Trophoblast cell (in vitro differentiated cells and primary cell): Measurements from ENCODE around the gene PRTG.
A peak's percentile ranks its signal among the peaks of the same experiment; 100 is the strongest.

Source experiments
- DNase-seq, 2 donors: peaks; one replicate each; pipeline ENCODE4 v3.0.0-alpha.2; 2016
- H2AFZ ChIP-seq: 2 replicates; pipeline ENCODE4 v1.6.1; 2013; ENCODE audit warnings: low read length, moderate library complexity, mild to moderate bottlenecking; ENCODE audit not compliant: insufficient read depth, poor library complexity
- H2AK5ac ChIP-seq: 2 replicates; pipeline ENCODE4 v1.6.1; 2013; ENCODE audit warnings: mild to moderate bottlenecking, low read length
- H2BK120ac ChIP-seq: 2 replicates; pipeline ENCODE4 v1.6.1; 2013; ENCODE audit warnings: low read length, mild to moderate bottlenecking, moderate library complexity; ENCODE audit not compliant: insufficient read depth, poor library complexity
- H2BK12ac ChIP-seq: 2 replicates; pipeline ENCODE4 v1.6.1; 2013; ENCODE audit warnings: mild to moderate bottlenecking, low read length, moderate library complexity
- H2BK5ac ChIP-seq: 2 replicates; pipeline ENCODE4 v1.6.1; 2013; ENCODE audit warnings: low read length, low read depth, moderate library complexity, mild to moderate bottlenecking; ENCODE audit not compliant: poor library complexity
- H3K14ac ChIP-seq: 2 replicates; pipeline ENCODE4 v1.6.1; 2013; ENCODE audit warnings: mild to moderate bottlenecking, low read length
- H3K18ac ChIP-seq: 2 replicates; pipeline ENCODE4 v1.6.1; 2013; ENCODE audit warnings: mild to moderate bottlenecking, low read length
- H3K23ac ChIP-seq: 2 replicates; pipeline ENCODE4 v1.6.1; 2013; ENCODE audit warnings: low read length
- H3K27ac ChIP-seq: 2 replicates; pipeline ENCODE4 v1.5.1; 2013; ENCODE audit warnings: low read depth, mild to moderate bottlenecking, inconsistent platforms, low read length, moderate library complexity
- H3K27me3 ChIP-seq: 2 replicates; pipeline ENCODE4 v1.6.1; 2013; ENCODE audit warnings: inconsistent platforms, mild to moderate bottlenecking, low read length, moderate library complexity; ENCODE audit not compliant: insufficient read depth
- H3K36me3 ChIP-seq, 2 experiments: 1 replicate in 1 of 2; 2 replicates in 1 of 2; pipeline ENCODE4 v1.6.1; 2013; ENCODE audit warnings: low read length in 2 of 2, mild to moderate bottlenecking in 2 of 2, moderate library complexity in 1 of 2; ENCODE audit not compliant: insufficient read depth in 2 of 2, control insufficient read depth in 1 of 2
- H3K4ac ChIP-seq: 2 replicates; pipeline ENCODE4 v1.6.1; 2013; ENCODE audit warnings: low read depth, mild to moderate bottlenecking, low read length, moderate library complexity
- H3K4me1 ChIP-seq, 2 experiments: 1 replicate in 1 of 2; 2 replicates in 1 of 2; pipeline ENCODE4 v1.6.1; 2013; ENCODE audit warnings: low read length in 2 of 2, mild to moderate bottlenecking in 2 of 2, moderate library complexity in 1 of 2; ENCODE audit not compliant: insufficient read depth in 2 of 2, control insufficient read depth in 1 of 2
- H3K4me2 ChIP-seq: 2 replicates; pipeline ENCODE4 v1.6.1; 2013; ENCODE audit warnings: inconsistent platforms, mild to moderate bottlenecking, low read length, moderate library complexity
- H3K4me3 ChIP-seq: 2 replicates; pipeline ENCODE4 v1.5.1; 2013; ENCODE audit warnings: mild to moderate bottlenecking, low read depth, low read length, inconsistent platforms
- H3K79me1 ChIP-seq: one replicate; pipeline ENCODE4 v1.6.1; 2013; ENCODE audit warnings: low read length
- H3K79me2 ChIP-seq: 2 replicates; pipeline ENCODE4 v1.6.1; 2013; ENCODE audit warnings: low read length, mild to moderate bottlenecking; ENCODE audit not compliant: control insufficient read depth, insufficient read depth, poor library complexity
- H3K9ac ChIP-seq: 2 replicates; pipeline ENCODE4 v1.6.1; 2013; ENCODE audit warnings: mild to moderate bottlenecking, low read length
- H3K9me3 ChIP-seq: 2 replicates; pipeline ENCODE4 v1.6.1; 2013; ENCODE audit warnings: low read depth, mild to moderate bottlenecking, control low read depth, inconsistent platforms, low read length; ENCODE audit not compliant: insufficient read depth
- H4K12ac ChIP-seq: 2 replicates; pipeline ENCODE4 v1.6.1; 2013; ENCODE audit warnings: low read depth, mild to moderate bottlenecking, low read length, moderate library complexity
- H4K8ac ChIP-seq: 2 replicates; pipeline ENCODE4 v1.6.1; 2013; ENCODE audit warnings: low read depth, mild to moderate bottlenecking, low read length, moderate library complexity
- H4K91ac ChIP-seq: one replicate; pipeline ENCODE4 v1.6.1; 2013; ENCODE audit warnings: low read depth, mild to moderate bottlenecking, low read length, moderate library complexity
- WGBS: extraction: QIAGEN DNeasy Blood & Tissue Kit; methylation state at CpG from one replicate; pipeline ENCODE4 v1.1.7; 2013; ENCODE audit warnings: missing lambda C conversion rate; ENCODE audit not compliant: insufficient read length, insufficient coverage; ENCODE audit errors: extremely low coverage; 5-methylcytosine and 5-hydroxymethylcytosine counted together

The PRTG gene

DNA sequence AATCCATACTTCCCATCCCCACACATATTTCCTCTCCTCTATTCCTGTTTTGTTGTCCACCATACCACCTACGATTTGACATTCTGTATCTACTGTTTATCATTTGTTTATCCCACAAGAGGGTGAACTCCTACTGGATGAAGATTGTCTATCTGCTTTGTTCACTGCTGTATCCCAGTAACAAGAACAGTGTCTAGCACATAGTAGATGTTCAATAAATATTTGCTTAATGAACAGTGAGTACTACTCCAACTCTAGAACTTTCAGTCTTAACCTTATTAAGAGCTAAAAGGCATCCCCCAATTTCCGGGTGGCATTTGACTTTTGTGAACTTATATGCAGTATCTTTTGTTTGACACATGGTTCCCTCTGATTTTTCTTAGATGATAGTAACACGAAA, 156.1 kb downstream of the PRTG start:
- H3K23ac ChIP-seq: no peak overlapping the region
- no peak overlapping the region for H2BK120ac ChIP-seq
- H2AFZ ChIP-seq: no peak overlapping the region
- no peak overlapping the region for H4K91ac ChIP-seq
- no peak overlapping the region for H2AK5ac ChIP-seq
- DNase-seq: no peak
- H3K4me3 ChIP-seq: no peak overlapping the region
- peaks cover 8% of the 10 kb centered on the region for H3K79me1 ChIP-seq
- no peak overlapping the region for H4K8ac ChIP-seq
- H3K18ac ChIP-seq: no peak overlapping the region
- no peak overlapping the region for H4K12ac ChIP-seq
- H2BK12ac ChIP-seq: no peak overlapping the region
- peaks cover 14% of the 10 kb centered on the region for H3K27me3 ChIP-seq
- no peak overlapping the region for H3K14ac ChIP-seq
- no peak overlapping the region for H3K9ac ChIP-seq
- WGBS: 100% methylated on average over 1 of the region's 3 CpGs
- H3K27ac ChIP-seq: no peak overlapping the region
- H2BK5ac ChIP-seq: no peak overlapping the region
- H3K9me3 ChIP-seq: no peaks in the 10 kb centered on the region
- H3K36me3 ChIP-seq: no peaks in the 10 kb centered on the region
- H3K4me2 ChIP-seq: peak overlapping the region; percentile 15
- peaks cover 3 to 4% of the 10 kb centered on the region in 2 experiments for H3K4me1 ChIP-seq
- H3K79me2 ChIP-seq: peaks cover 4% of the 10 kb centered on the region
- no peak overlapping the region for H3K4ac ChIP-seq

DNA sequence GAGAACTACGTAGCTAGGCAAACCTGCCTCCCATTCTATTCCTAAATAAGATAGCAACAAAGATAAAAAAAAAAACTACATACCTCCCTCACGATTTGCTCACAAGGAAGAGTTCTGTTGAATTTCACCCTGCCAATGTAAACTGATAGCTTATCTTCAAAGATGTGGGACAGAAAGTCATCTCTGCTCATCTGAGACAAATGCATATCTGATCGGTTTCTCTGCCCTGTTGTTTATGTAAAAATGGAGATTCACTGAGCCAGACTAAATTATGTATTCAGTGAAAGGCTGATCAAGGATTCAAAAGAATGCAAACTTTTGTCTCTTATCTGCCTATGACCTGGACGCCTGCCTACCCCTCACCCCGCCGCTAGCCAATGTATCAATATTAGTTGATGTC, 166.0 kb downstream of the PRTG start:
- DNase-seq: peak in 1 of 2 donors; percentile 43
- WGBS: no CpG with 5 or more reads among the region's 6 CpGs
- no peaks in the 10 kb centered on the region for H3K79me1 ChIP-seq

GRCh38 chr15:55574096-55574495, 168.9 kb downstream of the PRTG start:
- H3K27ac ChIP-seq: no peak overlapping the region

More for the DNA sequence above, 166.0 kb downstream of the PRTG start:
- Histone ChIP-seq H3K9ac (no peak overlapping the region), H3K27me3 (no peaks in the 10 kb centered on the region), H2BK12ac (no peak overlapping the region), H3K23ac (no peak overlapping the region), H3K4ac (no peak overlapping the region), H3K36me3 (no peaks in the 10 kb centered on the region), H4K8ac (no peak overlapping the region), H2BK120ac (no peak overlapping the region), H3K27ac (no peak overlapping the region), H3K14ac (no peak overlapping the region), H3K79me2 (no peaks in the 10 kb centered on the region), H4K12ac (no peak overlapping the region), H3K18ac (no peak overlapping the region), H3K9me3 (no peaks in the 10 kb centered on the region), H3K4me1 (peaks cover 0 to 2% of the 10 kb centered on the region in 2 experiments), H3K4me2 (no peak overlapping the region), H2AK5ac (no peak overlapping the region), H2AFZ (no peak overlapping the region), H3K4me3 (no peak overlapping the region), H2BK5ac (no peak overlapping the region), H4K91ac (no peak overlapping the region)

DNA sequence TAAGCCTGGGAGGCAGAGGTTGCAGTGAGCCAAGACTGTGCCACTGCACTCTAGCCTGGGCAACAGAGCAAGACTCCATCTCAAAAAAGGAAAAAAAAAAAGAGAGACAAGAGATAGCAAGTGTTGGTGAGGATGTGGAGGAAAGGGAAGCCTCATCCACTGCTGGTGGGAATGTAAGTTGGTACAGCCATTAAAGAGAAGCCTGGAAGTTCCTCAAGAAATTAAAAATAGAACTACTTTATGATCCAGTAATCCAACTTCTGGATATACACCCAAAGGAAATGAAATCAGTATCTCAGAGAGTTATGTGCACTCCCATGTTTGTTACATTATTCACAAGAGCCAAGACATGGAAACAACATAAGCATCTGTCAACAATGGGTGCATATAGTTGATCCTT, 169.7 kb downstream of the PRTG start:
- no peak overlapping the region for H4K8ac ChIP-seq
- no peak overlapping the region for H2BK5ac ChIP-seq
- H2BK120ac ChIP-seq: no peak overlapping the region
- H2BK12ac ChIP-seq: no peak overlapping the region
- no peaks in the 10 kb centered on the region for H3K27me3 ChIP-seq
- no peaks in the 10 kb centered on the region for H3K79me2 ChIP-seq
- no peak overlapping the region for H3K14ac ChIP-seq
- DNase-seq: no peak
- no peak overlapping the region for H2AFZ ChIP-seq
- no peak overlapping the region for H4K12ac ChIP-seq
- H3K4me1 ChIP-seq: peaks cover 0 to 2% of the 10 kb centered on the region in 2 experiments
- no peak overlapping the region for H3K4ac ChIP-seq
- no peak overlapping the region for H4K91ac ChIP-seq
- H3K9ac ChIP-seq: no peak overlapping the region
- no peak overlapping the region for H3K23ac ChIP-seq
- no peak overlapping the region for H3K4me3 ChIP-seq
- no peaks in the 10 kb centered on the region for H3K79me1 ChIP-seq
- no peak overlapping the region for H3K18ac ChIP-seq
- no peaks in the 10 kb centered on the region for H3K36me3 ChIP-seq
- no peak overlapping the region for H3K4me2 ChIP-seq
- H3K9me3 ChIP-seq: no peaks in the 10 kb centered on the region
- no peak overlapping the region for H2AK5ac ChIP-seq
- no peak overlapping the region for H3K27ac ChIP-seq

More at GRCh38 chr15:55574096-55574495, 168.9 kb downstream of the PRTG start:
- Histone ChIP-seq H3K36me3 (no peaks in the 10 kb centered on the region), H3K9me3 (no peaks in the 10 kb centered on the region), H3K79me1 (no peaks in the 10 kb centered on the region), H3K4ac (no peak overlapping the region), H2BK5ac (no peak overlapping the region), H3K4me1 (peaks cover 0 to 2% of the 10 kb centered on the region in 2 experiments), H3K18ac (no peak overlapping the region), H4K8ac (no peak overlapping the region), H3K27me3 (no peaks in the 10 kb centered on the region), H3K79me2 (no peaks in the 10 kb centered on the region), H3K4me3 (no peak overlapping the region), H3K23ac (no peak overlapping the region), H2AK5ac (no peak overlapping the region), H3K4me2 (no peak overlapping the region), H2BK120ac (no peak overlapping the region), H4K12ac (no peak overlapping the region), H4K91ac (no peak overlapping the region), H2BK12ac (no peak overlapping the region), H3K14ac (no peak overlapping the region), H3K9ac (no peak overlapping the region), H2AFZ (no peak overlapping the region)
- no peak for DNase-seq
- no CpG with 5 or more reads among the region's 2 CpGs for WGBS
